ENCODE measurements around the gene CRACR2B. TPM values are rescaled to one million over a fixed set of nuclear protein-coding genes. Genes with fewer than 3 reads are reported as not detected.

CRACR2B gene
- total RNA-seq (2013; cell fraction: nucleolus; rRNA removed), result 19.6 and 20.5 TPM in 2 replicates
- 19.2 and 20.1 TPM in 2 replicates for total RNA-seq (2014; rRNA removed)
- total RNA-seq (2014; rRNA removed; fragmentation: Illumina TruSeq; extraction: Trizol), result 3.0 and 3.7 TPM in 2 replicates
- total RNA-seq (2021), result 29.6 and 32.6 TPM in 2 replicates
- 2.2 TPM for polyA plus RNA-seq (2011; ENCODE audit: low read depth)
- 3.3 and 8.8 TPM in 2 replicates for polyA plus RNA-seq (2011; rRNA removed)
- 12.4 and 20.6 TPM in 2 replicates for polyA plus RNA-seq (2011; cell fraction: cytosol; rRNA removed)
- 217 and 287 TPM in 2 replicates for polyA plus RNA-seq (2011; cell fraction: nucleus; rRNA removed)
- polyA plus RNA-seq (2012), result 8.8 and 10.3 TPM in 2 replicates
- polyA plus RNA-seq (2014; fragmentation: Illumina TruSeq; extraction: Trizol), result 0.43 and 4.4 TPM in 2 replicates
- polyA plus RNA-seq (2014; fragmentation: Nextera tagmentation; extraction: Ambion mirVana), result under 1 TPM; 0.10 to 0.31 TPM
- polyA plus RNA-seq (2014; rRNA removed), result 33.7 and 44.0 TPM in 2 replicates
- polyA plus RNA-seq (2016; fragmentation: Nextera tagmentation; extraction: Ambion mirVana), result 10 to 100 TPM; 16.6 to 17.0 TPM
- 2.9 and 6.7 TPM in 2 replicates for polyA minus RNA-seq (2011; rRNA and poly(A)+ RNA removed)
- polyA minus RNA-seq (2011; cell fraction: cytosol; rRNA and poly(A)+ RNA removed), result 5.2 and 5.9 TPM in 2 replicates
- polyA minus RNA-seq (2011; cell fraction: nucleus; rRNA and poly(A)+ RNA removed), result 26.6 and 33.3 TPM in 2 replicates
- Bru-seq, nascent RNA, result percentile 50 among the genes with signal in this experiment
- percentile 58 among the genes with signal in this experiment for BruChase-seq, experiment 1, labeled RNA remaining after a 6-hour chase
- percentile 48 among the genes with signal in this experiment for BruChase-seq, experiment 2, labeled RNA remaining after a 2-hour chase
- long read RNA-seq, experiment 1, partial matches to known transcripts, result 1 of 12 reads
- long read RNA-seq, experiment 1, other reads (novel, unspliced or antisense), result 10 of 12 reads
- long read RNA-seq, experiment 2, partial matches to known transcripts, result 1 of 3 reads
- long read RNA-seq, experiment 2, other reads (novel, unspliced or antisense), result 2 of 3 reads

- Histone ChIP-seq H3K27me3 (replicated peaks in 1 of 2; ENCODE audit: control insufficient read depth in 2 of 2, insufficient read depth in 2 of 2, low read length in 1 of 2) (no peaks in the 10 kb centered on the region; a peak in 3 of 4 replicates), H3K4me3 (peak within 1 kb of the TSS; percentile 93), H2AFZ (ENCODE audit: control insufficient read depth, low read depth, low read length) (peak within 1 kb of the TSS; percentile 73), H3K27ac (ENCODE audit: control insufficient read depth, insufficient read depth) (peak within 1 kb of the TSS; percentile 75), H3K79me2 (ENCODE audit: control insufficient read depth, insufficient read depth, low read length) (no peaks in the 10 kb centered on the region), H3K9ac (ENCODE audit: control insufficient read depth, insufficient read depth, low read length) (peak within 1 kb of the TSS; percentile 77), H3K36me3 (ENCODE audit: control insufficient read depth in 2 of 2, insufficient read depth in 2 of 2, low read length in 1 of 2) (no peaks in the 10 kb centered on the region; a peak in 2 of 4 replicates), H3K9me3 (replicated peaks; ENCODE audit: control insufficient read depth, insufficient read depth, low read length) (no peaks in the 10 kb centered on the region), H3K4me2 (ENCODE audit: control insufficient read depth, insufficient read depth) (peak within 1 kb of the TSS; percentile 100), H4K20me1 (ENCODE audit: control insufficient read depth, insufficient read depth) (no peaks in the 10 kb centered on the region), H3K4me1 (ENCODE audit: control insufficient read depth, insufficient read depth, low read length) (peaks cover 36% of the 10 kb centered on the region)
- BruUV-seq (replicated peaks), result no TSS peak
- ATAC-seq (peak; percentile 38), FAIRE-seq (no peak), DNase-seq (ENCODE audit: low read depth, low spot score) (no peak)
- WGBS (ENCODE audit: insufficient coverage, insufficient replicate concordance, low lambda C conversion rate, missing lambda C conversion rate), result 20% methylated on average over 5 of the region's 5 CpGs
- ChIA-PET SMC1A (ENCODE audit: uncharacterized antibody, unreplicated experiment) (interaction anchor here (0.5 kb wide), 1 partner anchor 176 kb away, joined by 3 read pairs; no protein-coding TSS in a partner anchor), RAD21 (ENCODE audit: unreplicated experiment) (no interaction called here), POLR2A (interaction anchor here (1.2 to 5.2 kb wide), 4 partner anchors 9 to 18 kb away, joined by 3 to 33 read pairs (median 12); partner anchors contain the start of genes PNPLA2, POLR2L, RPLP2 and TSPAN4), CTCF (no interaction called here)
- intact Hi-C loops (cut with micrococcal nuclease; ENCODE audit: unreplicated experiment) (no loop called here), in situ Hi-C loops (cut with MboI) (no loop called here)
- TF ChIP-seq JUND (IDR thresholded peaks at IDR 0.05; ENCODE audit: low read depth, low read length) (no peak), CTCF (IDR thresholded peaks at IDR 0.05 in 2 of 3, conservative IDR thresholded peaks at IDR 0.05 in 1 of 3; ENCODE audit: control insufficient read depth in 2 of 3, extremely low read depth in 1 of 3, insufficient read depth in 1 of 3, low read depth in 3 of 3, low read length in 3 of 3) (no peak), CHD1 (IDR thresholded peaks at IDR 0.05; ENCODE audit: low read depth, low read length) (no peak), IKZF1 (conservative IDR thresholded peaks at IDR 0.05) (no peak), SMAD1 (IDR thresholded peaks at IDR 0.05; ENCODE audit: low read depth, partially characterized antibody) (no peak), TBL1XR1 (IDR thresholded peaks at IDR 0.05; ENCODE audit: low read depth, low read length) (no peak), SUPT20H (IDR thresholded peaks at IDR 0.05; ENCODE audit: borderline replicate concordance, control insufficient read depth, low read depth, low read length) (no peak), POLR2AphosphoS2 (IDR thresholded peaks at IDR 0.05; ENCODE audit: low read depth, low read length) (no peak), NR2C1 (IDR thresholded peaks at IDR 0.05) (no peak), NBN (IDR thresholded peaks at IDR 0.05) (no peak), ZNF384 (IDR thresholded peaks at IDR 0.05; ENCODE audit: borderline replicate concordance, low read depth, low read length) (no peak), HDGF (IDR thresholded peaks at IDR 0.05) (no peak), IRF5 (IDR thresholded peaks at IDR 0.05; ENCODE audit: borderline replicate concordance) (no peak), PAX5 (IDR thresholded peaks at IDR 0.05; ENCODE audit: borderline replicate concordance, low read depth, low read length) (no peak), POLR2AphosphoS5 (IDR thresholded peaks at IDR 0.05; ENCODE audit: low read length) (no peak), ZNF274 (IDR thresholded peaks at IDR 0.05; ENCODE audit: insufficient read depth, insufficient read length) (no peak), ESRRA (IDR thresholded peaks at IDR 0.05; ENCODE audit: low read length) (no peak), ZNF24 (IDR thresholded peaks at IDR 0.05) (no peak), RAD21 (IDR thresholded peaks at IDR 0.05; ENCODE audit: insufficient read depth, low read depth, low read length) (no peak)
Observed at GRCh38 chr11:827897-828192, at the start of gene CRACR2B. CRACR2B (plus strand) TSS chr11:827919; CDS start chr11:828608, 689 bp downstream.
